Hippocampal formation (tissue), 2 donors: ENCODE measurements around the gene ECHS1.
"Not testable (repeated sequence)": the region's sequence is repeated elsewhere in the genome, so short reads cannot be mapped to it uniquely, and the experiment has no call there.

ENCODE experiments used
- DNase-seq, 2 donors: peaks; one replicate each; lab custom pipeline; 2025; lab: John Stamatoyannopoulos, UW

ECHS1 gene

DNA sequence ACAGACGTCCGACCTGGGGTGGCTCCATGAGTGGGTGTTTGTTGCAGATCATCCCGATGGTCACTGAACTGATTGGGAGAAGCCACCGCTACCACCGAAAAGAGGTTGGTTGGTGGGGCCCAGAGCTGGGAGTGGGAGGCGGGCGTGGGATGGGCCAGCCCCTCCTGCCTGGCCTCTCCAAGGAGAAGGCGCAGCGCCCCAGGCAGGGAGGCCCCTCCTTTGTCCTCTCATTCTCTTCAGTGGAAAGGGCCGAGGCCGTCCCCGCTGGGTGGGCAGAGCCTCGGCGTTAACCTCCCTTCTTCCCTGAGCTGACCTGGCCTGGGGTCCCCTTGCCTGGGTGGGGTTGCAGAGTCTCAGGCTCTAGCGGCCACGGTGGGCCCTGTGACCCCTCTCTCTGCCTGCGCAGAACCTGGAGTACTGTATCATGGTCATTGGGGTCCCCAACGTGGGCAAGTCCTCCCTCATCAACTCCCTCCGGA lies 26.0 kb upstream of the ECHS1 start:
- no peak for DNase-seq

GRCh38 chr10:133397938-133398337 lies 24.8 kb upstream of the ECHS1 start:
- DNase-seq: no peak

GRCh38 chr10:133396035-133396624 lies 23.0 kb upstream of the ECHS1 start:
- no peak for DNase-seq

DNA sequence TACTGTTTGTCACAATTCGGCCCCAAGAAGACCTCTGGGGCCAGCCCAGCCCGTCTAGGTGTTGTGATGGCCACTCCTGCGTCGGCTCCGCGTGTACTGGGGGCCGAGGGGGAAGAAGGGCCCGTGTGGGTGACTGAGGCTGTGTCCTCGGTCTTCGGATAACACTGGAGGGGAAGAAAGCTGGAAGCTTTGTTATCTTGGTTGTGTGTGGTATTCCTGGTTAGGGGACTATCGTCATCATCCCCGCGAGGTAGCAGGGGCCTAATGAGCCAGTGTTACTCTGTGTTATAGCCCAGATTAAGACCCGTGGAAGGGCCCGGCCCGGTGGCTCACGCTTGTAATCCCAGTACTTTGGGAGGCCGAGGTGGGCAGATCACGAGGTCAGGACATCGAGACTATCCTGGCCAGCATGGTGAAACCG lies 21.7 kb upstream of the ECHS1 start:
- no peak for DNase-seq

- DNase-seq: peak; percentile 91 to 93
These were observed 21.0 kb upstream of the ECHS1 start, which contains the start of gene MTG1 for GRCh38 chr10:133394064-133394663. MTG1 (plus strand) TSS chr10:133394157; CDS start chr10:133394221, 64 bp downstream.

- no peak for DNase-seq
These were observed 20.4 kb upstream of the ECHS1 start for GRCh38 chr10:133393401-133394063.

- no peak for DNase-seq
These were observed 18.8 kb upstream of the ECHS1 start for GRCh38 chr10:133391761-133392518.

DNA sequence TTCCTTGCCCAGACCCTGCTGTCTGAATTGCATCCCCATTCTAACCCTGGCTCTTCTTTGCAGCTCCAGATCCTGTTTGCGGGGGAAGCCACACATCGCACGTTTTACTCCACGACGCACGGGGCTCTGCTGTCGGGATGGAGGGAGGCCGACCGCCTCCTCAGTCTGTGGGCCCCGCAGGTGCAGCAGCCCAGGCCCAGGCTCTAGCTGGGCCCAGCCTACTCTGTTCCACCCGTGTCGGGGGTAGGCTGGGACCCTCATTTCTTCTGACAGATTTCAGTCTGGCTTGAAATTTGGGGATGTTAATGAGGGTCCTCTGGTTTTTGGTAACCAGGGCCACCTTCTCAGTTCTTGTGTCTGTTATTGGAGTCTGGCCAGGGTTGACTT lies 18.1 kb upstream of the ECHS1 start:
- no peak for DNase-seq

DNA sequence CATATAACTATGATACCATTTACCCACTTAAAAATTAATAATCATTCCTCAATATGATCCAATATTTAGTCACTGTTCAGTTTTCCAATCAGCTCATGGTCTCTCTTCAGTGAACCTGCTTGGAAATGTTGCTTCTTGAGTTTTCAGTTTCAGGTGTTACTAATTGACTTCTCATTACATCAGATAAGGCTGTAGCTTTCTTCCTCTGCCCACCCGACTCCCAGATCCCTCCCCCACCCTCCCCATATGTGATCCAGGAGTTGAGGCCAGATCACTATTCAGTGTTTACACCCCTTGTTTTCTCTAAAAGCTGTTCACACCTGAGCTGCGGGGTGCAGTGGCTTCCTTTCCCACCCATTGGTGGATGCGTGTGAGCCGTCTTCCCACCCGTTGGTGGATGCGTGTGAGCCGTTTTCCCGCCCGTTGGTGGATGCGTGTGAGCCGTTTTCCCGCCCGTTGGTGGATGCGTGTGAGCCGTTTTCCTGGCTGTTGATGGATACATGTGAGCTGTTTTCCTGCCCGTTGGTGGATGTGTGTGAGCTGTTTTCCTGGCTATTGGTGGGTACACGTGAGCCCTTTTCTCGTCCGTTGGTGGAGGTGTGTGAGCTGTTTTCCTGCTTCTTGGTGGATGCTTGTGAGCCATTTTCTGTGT lies 17.6 kb upstream of the ECHS1 start:
- no peak for DNase-seq

- DNase-seq: no peak
These were observed 16.0 kb upstream of the ECHS1 start for GRCh38 chr10:133388973-133389818.

- no peak for DNase-seq
These were observed 15.2 kb upstream of the ECHS1 start for GRCh38 chr10:133388236-133388972.

DNA sequence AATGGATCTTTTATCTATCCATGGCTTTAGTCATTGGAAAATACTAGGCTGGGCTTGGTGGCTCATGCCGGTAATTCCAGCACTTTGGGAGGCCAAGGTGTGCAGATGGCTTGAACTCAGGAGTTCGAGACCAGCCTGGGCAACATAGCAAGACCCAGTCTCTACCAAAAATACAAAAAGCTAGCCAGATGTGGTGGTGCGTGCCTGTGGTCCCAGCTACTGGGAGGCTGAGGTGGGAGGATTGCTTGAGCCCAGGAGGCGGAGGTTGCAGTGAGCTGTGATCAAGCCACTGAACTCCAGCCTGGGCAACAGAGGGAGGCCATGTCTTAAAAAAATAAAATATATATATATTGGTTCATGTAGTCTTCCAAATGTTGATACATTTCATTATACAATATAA lies 13.8 kb upstream of the ECHS1 start:
- DNase-seq: not testable (repeated sequence)

DNA sequence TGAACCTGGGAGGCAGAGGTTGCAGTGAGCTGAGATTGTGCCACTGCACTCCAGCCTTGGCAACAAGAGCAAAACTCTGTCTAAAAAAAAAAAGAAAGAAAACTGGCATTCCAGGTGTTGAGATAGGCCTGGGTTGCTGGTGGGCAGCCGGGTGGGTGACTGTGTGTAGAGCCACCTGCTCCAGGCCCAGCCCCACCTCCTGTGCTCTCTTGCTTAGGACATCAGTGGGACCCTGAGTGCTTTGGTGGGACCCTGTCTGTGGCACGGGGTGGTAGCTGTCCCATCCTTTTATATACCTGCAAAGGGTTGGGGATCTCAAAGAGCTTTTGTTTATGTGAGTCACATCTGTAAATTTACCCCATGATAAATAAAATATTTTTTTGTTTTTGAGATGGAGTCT lies 12.1 kb upstream of the ECHS1 start:
- DNase-seq: no peak

- DNase-seq: no peak
These were observed 10.9 kb upstream of the ECHS1 start for GRCh38 chr10:133384071-133384470.

DNA sequence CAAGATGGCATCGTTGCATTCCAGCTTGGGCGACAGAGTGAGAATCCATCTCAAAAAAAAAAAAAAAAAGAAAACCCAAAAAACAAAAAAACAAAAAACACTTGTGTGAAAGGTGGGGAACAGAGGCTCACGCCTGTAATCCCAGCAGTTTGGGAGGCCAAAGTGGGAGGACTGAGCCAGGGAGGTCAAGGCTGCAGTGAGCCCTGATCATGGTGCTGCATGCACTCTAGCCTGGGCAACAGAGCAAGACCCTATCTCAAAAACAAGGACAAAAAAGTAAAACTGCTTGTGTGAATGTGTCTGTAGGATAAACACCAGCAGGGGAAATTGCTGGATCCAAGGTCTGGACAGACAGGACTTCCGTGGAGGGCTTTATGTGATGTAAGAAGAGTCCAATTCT lies 10.4 kb upstream of the ECHS1 start:
- no peak for DNase-seq

GRCh38 chr10:133381036-133381435 lies 7.9 kb upstream of the ECHS1 start:
- no peak for DNase-seq

- DNase-seq: peak in 1 of 2 donors; percentile 18
These were observed 6.9 kb upstream of the ECHS1 start for GRCh38 chr10:133379801-133380666.

GRCh38 chr10:133379152-133379800 lies 6.1 kb upstream of the ECHS1 start, which contains the start of gene PAOX:
PAOX (plus strand) TSS chr10:133379262; CDS start chr10:133379317, 55 bp downstream.
- peak; percentile 57 to 62 for DNase-seq
